SJSA1 (cell line): ENCODE data around the gene UCHL5. TPM values are rescaled to one million over a fixed set of nuclear protein-coding genes. Genes with fewer than 3 reads are reported as not detected.
"Not testable (repeated sequence)": the region's sequence is repeated elsewhere in the genome, so short reads cannot be mapped to it uniquely, and the experiment has no call there.

ENCODE experiments used
- DNase-seq, 2 experiments: peaks; one replicate each; pipeline ENCODE4 v3.0.0-alpha.2; 2015 to 2020; ENCODE audit warnings: low spot score in 2 of 2, low read depth in 1 of 2
- H3K27ac ChIP-seq: fragments of 250-450 bp; sonication (Bioruptor Pico); 2 replicates; pipeline ENCODE4 v1.5.1; 2020; ENCODE audit warnings: mild to moderate bottlenecking, moderate library complexity
- H3K27me3 ChIP-seq: fragments of 250-450 bp; sonication (Bioruptor Pico); replicated peaks from 2 replicates; pipeline ENCODE4 v1.5.1; 2020; ENCODE audit warnings: mild to moderate bottlenecking, moderate library complexity
- H3K36me3 ChIP-seq: fragments of 250-450 bp; sonication (Bioruptor Pico); 2 replicates; pipeline ENCODE4 v1.5.1; 2020; ENCODE audit warnings: mild to moderate bottlenecking
- H3K4me1 ChIP-seq: fragments of 250-450 bp; sonication (Bioruptor Pico); replicated peaks from 2 replicates; pipeline ENCODE4 v1.6.1; 2021; ENCODE audit warnings: mild to moderate bottlenecking
- H3K4me3 ChIP-seq: fragments of 250-450 bp; sonication (Bioruptor Pico); 2 replicates; pipeline ENCODE4 v1.5.1; 2020; ENCODE audit warnings: mild to moderate bottlenecking
- H3K9me3 ChIP-seq: fragments of 250-450 bp; sonication (Bioruptor Pico); replicated peaks from 2 replicates; pipeline ENCODE4 v1.5.1; 2020; ENCODE audit warnings: mild to moderate bottlenecking
- total RNA-seq: library from RNA; depleted of rRNA; stranded (reverse); fragments of >200 nt; shearing (Covaris generic); gene quantifications from 2 replicates; pipeline ENCODE4 v1.2.3, GENCODE V29; 2014

UCHL5 gene
- total RNA-seq, 1 experiment from 2014 or later = 33.4 TPM

GRCh38 chr1:193058529-193059281, 455 bp downstream of the UCHL5 start:
- Histone ChIP-seq H3K27ac (peak overlapping the region; percentile 46), H3K4me3 (peak overlapping the region; percentile 70), H3K4me1 (peaks cover 5% of the 10 kb centered on the region), H3K27me3 (no peaks in the 10 kb centered on the region), H3K36me3 (no peaks in the 10 kb centered on the region), H3K9me3 (no peaks in the 10 kb centered on the region)
- peak in 1 of 2 experiments; percentile 41 for DNase-seq

DNA sequence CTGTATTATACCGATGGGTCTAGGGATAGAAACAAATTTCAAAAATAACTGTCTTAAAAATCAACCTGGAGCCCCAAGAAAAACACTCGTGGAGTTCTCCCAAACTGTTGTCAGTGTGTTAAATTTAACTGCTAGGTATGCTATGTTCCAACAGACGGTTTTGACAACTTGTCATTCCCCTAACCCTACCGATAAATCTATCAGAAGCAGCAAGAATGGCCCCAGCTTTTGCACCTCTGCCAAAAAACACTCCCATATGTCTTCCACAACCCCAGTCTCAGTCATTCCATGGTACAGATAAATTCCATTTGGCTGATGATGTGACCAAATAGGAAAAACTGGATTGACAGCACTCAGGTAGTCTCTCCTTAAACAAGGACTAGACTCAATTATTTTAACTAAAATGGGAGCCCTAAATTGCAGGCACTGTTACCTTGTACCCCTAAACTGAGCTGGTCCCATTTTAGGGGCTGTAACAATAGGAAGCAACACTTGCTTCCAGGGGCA, 4.9 kb downstream of the UCHL5 start:
- Histone ChIP-seq H3K4me1 (no peaks in the 10 kb centered on the region; the same call in 1 of the 2 replicates), H3K4me3 (no peak overlapping the region), H3K27me3 (no peaks in the 10 kb centered on the region), H3K36me3 (peaks cover 7% of the 10 kb centered on the region), H3K9me3 (no peaks in the 10 kb centered on the region), H3K27ac (no peak overlapping the region)
- DNase-seq = no peak

- not testable (repeated sequence) for H3K4me3 ChIP-seq, H3K27me3 ChIP-seq, H3K4me1 ChIP-seq, DNase-seq, H3K27ac ChIP-seq, H3K9me3 ChIP-seq
- H3K36me3 ChIP-seq = peaks cover 32% of the 10 kb centered on the region
Measured at GRCh38 chr1:193048913-193049312, 10.2 kb downstream of the UCHL5 start.

DNA sequence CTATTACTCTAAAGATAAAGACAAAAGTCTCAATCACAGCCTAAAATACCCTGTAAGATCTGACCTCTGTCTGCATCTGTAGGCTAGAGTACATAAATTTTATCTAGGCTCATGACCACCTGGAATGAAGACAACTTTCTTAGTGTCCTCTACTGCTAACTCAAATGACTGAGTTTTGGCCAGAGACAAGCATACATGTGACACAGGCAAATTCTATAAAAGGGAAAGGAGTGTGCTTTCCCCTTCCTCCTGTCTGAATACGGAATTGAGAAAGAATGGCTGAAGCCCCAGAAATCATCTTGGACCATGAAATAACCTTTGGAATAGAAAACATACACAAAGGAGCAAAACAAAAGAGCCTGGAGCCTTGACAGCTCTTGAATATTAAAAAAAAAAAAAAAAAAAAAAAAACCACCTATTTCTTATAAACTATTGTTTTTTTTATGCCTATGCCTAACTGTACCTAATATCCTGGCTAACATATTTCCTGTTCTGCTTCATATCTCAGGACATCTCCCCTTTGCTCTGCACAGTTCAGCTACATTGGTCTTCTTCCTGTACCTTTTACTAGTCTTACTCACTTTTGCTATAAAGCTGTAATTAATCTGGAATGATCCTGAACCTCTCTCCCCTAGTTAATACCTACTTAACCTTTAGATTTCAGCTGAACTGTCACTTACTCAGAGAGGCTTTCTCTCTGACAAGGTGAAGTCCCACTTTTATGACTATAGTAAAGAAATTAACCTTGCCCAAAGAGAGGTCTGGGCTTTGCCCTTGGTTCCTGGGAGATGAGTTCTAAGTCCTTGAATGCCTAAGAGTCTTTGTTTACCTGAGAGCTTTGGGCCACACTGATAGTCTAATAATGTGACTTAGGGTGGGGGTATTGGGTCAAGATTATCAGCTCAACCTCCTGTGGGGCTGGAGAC, 16.1 kb downstream of the UCHL5 start:
- Histone ChIP-seq H3K36me3 (peaks cover 27% of the 10 kb centered on the region), H3K9me3 (no peaks in the 10 kb centered on the region), H3K4me3 (no peak overlapping the region), H3K27ac (no peak overlapping the region), H3K27me3 (no peaks in the 10 kb centered on the region), H3K4me1 (no peaks in the 10 kb centered on the region)
- no peak for DNase-seq

GRCh38 chr1:193040011-193040410, 19.1 kb downstream of the UCHL5 start:
- no peak for DNase-seq
- Histone ChIP-seq H3K9me3 (no peaks in the 10 kb centered on the region), H3K36me3 (peaks cover 18% of the 10 kb centered on the region), H3K27me3 (no peaks in the 10 kb centered on the region), H3K4me3 (no peak overlapping the region), H3K27ac (no peak overlapping the region), H3K4me1 (no peaks in the 10 kb centered on the region)

- Histone ChIP-seq H3K27ac (no peak overlapping the region), H3K27me3 (no peaks in the 10 kb centered on the region), H3K9me3 (no peaks in the 10 kb centered on the region), H3K36me3 (peaks cover 2% of the 10 kb centered on the region; the same call in 1 of the 2 replicates), H3K4me1 (no peaks in the 10 kb centered on the region), H3K4me3 (no peak overlapping the region)
- no peak for DNase-seq
Measured at GRCh38 chr1:193036337-193037047, 22.7 kb downstream of the UCHL5 start.

GRCh38 chr1:193033610-193034009, 25.6 kb downstream of the UCHL5 start:
- Histone ChIP-seq H3K4me3 (no peak overlapping the region), H3K27ac (no peak overlapping the region)

DNA sequence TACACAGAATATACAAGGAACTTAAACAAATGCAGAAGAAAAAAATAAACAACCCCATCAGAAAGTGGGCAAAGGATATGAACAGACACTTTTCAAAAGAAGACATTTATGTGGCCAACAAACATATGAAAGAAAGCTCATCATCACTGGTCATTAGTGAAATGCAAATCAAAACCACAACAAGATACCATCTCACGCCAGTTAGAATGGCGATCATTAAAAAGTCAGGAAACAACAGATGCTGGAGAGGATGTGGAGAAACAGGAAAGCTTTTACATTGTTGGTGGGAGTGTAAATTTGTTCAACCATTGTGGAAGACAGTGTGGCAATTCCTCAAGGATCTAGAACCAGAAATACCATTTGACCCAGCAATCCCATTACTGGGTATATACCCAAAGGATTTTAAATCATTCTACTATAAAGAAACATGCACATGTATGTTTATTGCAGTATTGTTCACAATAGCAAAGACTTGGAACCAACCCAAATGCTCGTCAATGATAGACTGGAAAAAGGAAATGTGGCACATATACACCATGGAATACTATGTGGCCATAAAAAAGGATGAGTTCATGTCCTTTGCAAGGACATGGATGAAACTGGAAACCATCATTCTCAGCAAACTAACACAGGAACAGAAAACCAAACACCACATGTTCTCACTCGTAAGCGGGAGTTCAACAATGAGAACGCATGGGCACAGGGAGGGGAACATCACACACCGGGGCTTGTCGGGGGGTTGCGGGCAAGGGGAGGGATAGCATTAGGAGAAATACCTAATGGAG, 26.3 kb downstream of the UCHL5 start:
- H3K27ac ChIP-seq, H3K27me3 ChIP-seq, DNase-seq, H3K9me3 ChIP-seq, H3K4me1 ChIP-seq, H3K36me3 ChIP-seq, H3K4me3 ChIP-seq: not testable (repeated sequence)

More at GRCh38 chr1:193033610-193034009, 25.6 kb downstream of the UCHL5 start:
- Histone ChIP-seq H3K36me3 (no peaks in the 10 kb centered on the region; the same call in 1 of the 2 replicates), H3K9me3 (no peaks in the 10 kb centered on the region), H3K4me1 (no peaks in the 10 kb centered on the region), H3K27me3 (no peaks in the 10 kb centered on the region)
- no peak for DNase-seq

GRCh38 chr1:193031431-193031830, 27.7 kb downstream of the UCHL5 start:
- DNase-seq = no peak
- Histone ChIP-seq H3K27ac (no peak overlapping the region), H3K9me3 (no peaks in the 10 kb centered on the region), H3K4me3 (no peak overlapping the region), H3K4me1 (no peaks in the 10 kb centered on the region), H3K27me3 (no peaks in the 10 kb centered on the region), H3K36me3 (no peaks in the 10 kb centered on the region; the same call in 1 of the 2 replicates)

DNA sequence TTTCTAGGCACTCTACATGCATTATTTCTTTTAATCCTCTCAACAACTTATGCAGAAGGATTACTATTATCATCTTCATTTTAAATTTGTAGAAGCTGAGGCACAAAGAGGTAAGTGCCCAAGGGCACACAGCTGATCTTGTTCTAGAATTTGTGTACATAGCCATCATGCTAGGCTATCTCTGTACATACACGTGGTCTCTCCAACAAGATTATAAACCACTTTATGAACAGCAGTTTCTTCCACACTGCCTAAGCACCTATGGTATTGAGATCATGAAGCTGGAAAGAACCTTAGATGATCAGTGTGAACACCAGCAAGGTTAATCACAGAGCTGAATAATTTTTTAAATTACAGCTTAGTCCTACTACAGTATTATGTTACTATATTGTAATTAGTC, 28.9 kb downstream of the UCHL5 start:
- Histone ChIP-seq H3K4me1 (no peaks in the 10 kb centered on the region), H3K36me3 (no peaks in the 10 kb centered on the region; the same call in 1 of the 2 replicates), H3K4me3 (no peak overlapping the region), H3K27ac (no peak overlapping the region), H3K9me3 (no peaks in the 10 kb centered on the region), H3K27me3 (no peaks in the 10 kb centered on the region)
- DNase-seq = no peak

- Histone ChIP-seq H3K4me3 (no peak overlapping the region), H3K27ac (no peak overlapping the region), H3K4me1 (no peaks in the 10 kb centered on the region), H3K9me3 (no peaks in the 10 kb centered on the region), H3K36me3 (peaks cover 4% of the 10 kb centered on the region; the same call in 1 of the 2 replicates), H3K27me3 (no peaks in the 10 kb centered on the region)
- no peak for DNase-seq
Measured at GRCh38 chr1:193025218-193025617, 33.9 kb downstream of the UCHL5 start.

GRCh38 chr1:193019442-193020026, 39.6 kb downstream of the UCHL5 start:
- no peak overlapping the region for H3K4me3 ChIP-seq
- no peaks in the 10 kb centered on the region for H3K27me3 ChIP-seq
- H3K9me3 ChIP-seq = no peaks in the 10 kb centered on the region
- H3K36me3 ChIP-seq = 0 out of 2 replicates have a peak, but pooled peaks cover 7% of the 10 kb centered on the region
- H3K27ac ChIP-seq = no peak overlapping the region
- DNase-seq = peak in 1 of 2 experiments; percentile 15
- H3K4me1 ChIP-seq = no peaks in the 10 kb centered on the region
